Activated CD4-positive, alpha-beta T cell treated with anti-CD3 and anti-CD28 coated beads, Interleukin-2, Interleukin-6, amounts not matched to agents 100 ng/mL and 50 ng/mL, durations not matched to agents 16 hours and 8 hours (primary cell): ENCODE measurements around the gene TMBIM4.

Source experiments
- DNase-seq: peaks from one replicate; pipeline ENCODE4 v3.0.0-alpha.2; 2020

The TMBIM4 gene

GRCh38 chr12:66085998-66086397 is 83.8 kb downstream of the TMBIM4 start:
- no peak for DNase-seq
